Measurements from ENCODE around the gene PPP1R3G. TPM values are rescaled to one million over a fixed set of nuclear protein-coding genes. Genes with fewer than 3 reads are reported as not detected.

Gene PPP1R3G
- total and polyA plus RNA-seq, 2 donors (not counting 1 experiment from before 2014, with no cell fraction given), result 0.72 to 3.3 TPM

GRCh38 chr6:5135788-5136376, 50.7 kb downstream of the PPP1R3G start:
- DNase-seq (ENCODE audit: low read depth in 2 of 2), result peak; percentile 23 to 28
- Histone ChIP-seq H3K27ac (ENCODE audit: insufficient read depth, low read length) (no peak overlapping the region), H3K4me2 (ENCODE audit: extremely low read depth, insufficient read depth, low read length) (no peak overlapping the region), H3K9ac (ENCODE audit: insufficient read depth, low read length) (no peak overlapping the region), H3K9me3 (ENCODE audit: control insufficient read depth, insufficient read depth, low read depth, low read length) (no peaks in the 10 kb centered on the region), H3K4me3 (replicated peaks in 1 of 4; ENCODE audit: control extremely low read depth in 1 of 4, insufficient read depth in 1 of 4, low read depth in 3 of 4, low read length in 4 of 4) (no peak overlapping the region), H3K4me1 (ENCODE audit: control insufficient read depth, extremely low read depth, insufficient read depth, low read length) (peaks cover 5% of the 10 kb centered on the region), H2AFZ (ENCODE audit: low read length) (no peak overlapping the region), H3K27me3 (ENCODE audit: control insufficient read depth, insufficient read depth, low read length) (no peaks in the 10 kb centered on the region), H3K79me2 (ENCODE audit: control insufficient read depth, insufficient read depth, low read length) (no peaks in the 10 kb centered on the region), H3K36me3 (ENCODE audit: control insufficient read depth, insufficient read depth, low read length) (no peaks in the 10 kb centered on the region), H4K20me1 (ENCODE audit: control insufficient read depth, extremely low read depth, insufficient read depth, low read length) (no peaks in the 10 kb centered on the region)
- no peak for TF ChIP-seq EZH2 (IDR thresholded peaks at IDR 0.05; ENCODE audit: low read length, missing control alignments)
- TF ChIP-seq CTCF (conservative IDR thresholded peaks at IDR 0.05 in 1 of 2, IDR thresholded peaks at IDR 0.05 in 1 of 2; ENCODE audit: low read depth in 1 of 2, low read length in 2 of 2), result peak; percentile 37 to 54

GRCh38 chr6:5136851-5137250, 51.7 kb downstream of the PPP1R3G start:
- no peak for DNase-seq (ENCODE audit: low read depth in 2 of 2)
- Histone ChIP-seq H3K79me2 (ENCODE audit: control insufficient read depth, insufficient read depth, low read length) (no peaks in the 10 kb centered on the region), H3K27ac (ENCODE audit: insufficient read depth, low read length) (no peak overlapping the region), H3K36me3 (ENCODE audit: control insufficient read depth, insufficient read depth, low read length) (no peaks in the 10 kb centered on the region), H3K27me3 (ENCODE audit: control insufficient read depth, insufficient read depth, low read length) (no peaks in the 10 kb centered on the region), H3K4me3 (replicated peaks in 1 of 4; ENCODE audit: control extremely low read depth in 1 of 4, insufficient read depth in 1 of 4, low read depth in 3 of 4, low read length in 4 of 4) (no peak overlapping the region), H3K9me3 (ENCODE audit: control insufficient read depth, insufficient read depth, low read depth, low read length) (no peaks in the 10 kb centered on the region), H2AFZ (ENCODE audit: low read length) (no peak overlapping the region), H3K4me1 (ENCODE audit: control insufficient read depth, extremely low read depth, insufficient read depth, low read length) (peaks cover 5% of the 10 kb centered on the region), H3K4me2 (ENCODE audit: extremely low read depth, insufficient read depth, low read length) (no peak overlapping the region), H4K20me1 (ENCODE audit: control insufficient read depth, extremely low read depth, insufficient read depth, low read length) (no peaks in the 10 kb centered on the region), H3K9ac (ENCODE audit: insufficient read depth, low read length) (no peak overlapping the region)
- TF ChIP-seq EZH2 (IDR thresholded peaks at IDR 0.05; ENCODE audit: low read length, missing control alignments) (no peak), CTCF (conservative IDR thresholded peaks at IDR 0.05 in 1 of 2, IDR thresholded peaks at IDR 0.05 in 1 of 2; ENCODE audit: low read depth in 1 of 2, low read length in 2 of 2) (no peak)

Other genes with a start within 250 kb of the PPP1R3G start
- 12.1 and 27.6 TPM in 2 replicates for gene RPP40, start 81.3 kb upstream of the PPP1R3G start, total RNA-seq
- gene RPP40, start 81.3 kb upstream of the PPP1R3G start, polyA plus RNA-seq, result 8.3 and 11.6 TPM in 2 replicates
- 14.5 and 18.0 TPM in 2 replicates for gene LYRM4, start 175.6 kb downstream of the PPP1R3G start, total RNA-seq
- gene LYRM4, start 175.6 kb downstream of the PPP1R3G start, polyA plus RNA-seq, result 30.3 and 31.9 TPM in 2 replicates
- gene FARS2, start 176.2 kb downstream of the PPP1R3G start, total RNA-seq, result 18.5 and 22.6 TPM in 2 replicates
- gene FARS2, start 176.2 kb downstream of the PPP1R3G start, polyA plus RNA-seq, result 11.0 and 16.6 TPM in 2 replicates

Data from fibroblast of lung (primary cell).